Gastrocnemius medialis (tissue), 4 donors: ENCODE results near the gene PCDH9.

Experiments used
- CTCF ChIP-seq, 5 experiments: fragments of 450-650 bp in 3 of 5; fragments of 200-600 bp in 2 of 5; sonication (generic) in 2 of 5; IDR thresholded peaks in 4 of 5; conservative IDR thresholded peaks in 1 of 5; 1 replicate in 4 of 5; 2 replicates in 1 of 5; pipeline ENCODE4 v1.5.1; 2016 to 2019; ENCODE audit warnings: antibody characterized with exemption in 5 of 5, mild to moderate bottlenecking in 3 of 5, moderate library complexity in 3 of 5
- POLR2A ChIP-seq, 2 donors: fragments of 450-650 bp; IDR thresholded peaks; one replicate each; pipeline ENCODE4 v1.6.1; 2017; ENCODE audit warnings: antibody characterized with exemption in 2 of 2, mild to moderate bottlenecking in 2 of 2, moderate library complexity in 2 of 2

- TF ChIP-seq CTCF (IDR thresholded peaks at IDR 0.05 in 4 of 5, conservative IDR thresholded peaks at IDR 0.05 in 1 of 5) (no peak), POLR2A (IDR thresholded peaks at IDR 0.05) (no peak)
Observed at GRCh38 chr13:66547685-66548084, 682.5 kb downstream of the PCDH9 start.
